Measurements from ENCODE around the gene NFATC1. TPM values are rescaled to one million over a fixed set of nuclear protein-coding genes. Genes with fewer than 3 reads are reported as not detected.

The NFATC1 gene
- total RNA-seq, 5 donors from 2014 or later (not counting 1 experiment from before 2014, with no cell fraction given), result 58.1 to 108 (median 66.0) TPM

GRCh38 chr18:79526468-79527460 lies 131.0 kb downstream of the NFATC1 start:
- Histone ChIP-seq H3K4me1 (ENCODE audit: control insufficient read depth in 1 of 2, extremely low read depth in 1 of 2, insufficient read depth in 2 of 2, low read length in 2 of 2) (peaks cover 27 to 53% of the 10 kb centered on the region in 2 experiments), H3K4me3 (ENCODE audit: control insufficient read depth in 1 of 2, extremely low read depth in 1 of 2, low read length in 1 of 2) (no peak overlapping the region), H3K36me3 (ENCODE audit: control insufficient read depth in 2 of 2, extremely low read depth in 1 of 2, insufficient read depth in 1 of 2, low read length in 1 of 2) (peaks cover 4 to 24% of the 10 kb centered on the region in 2 donors), H3K9me3 (no peaks in the 10 kb centered on the region), H3K27ac (ENCODE audit: low read length) (no peak overlapping the region), H3K27me3 (replicated peaks in 1 of 2; ENCODE audit: control insufficient read depth in 2 of 2, extremely low read depth in 1 of 2, insufficient read depth in 2 of 2, low read length in 1 of 2) (no peaks in the 10 kb centered on the region)
- ATAC-seq (replicated peaks in 1 of 4) (no peak), DNase-seq (peak in 2 of 35 experiments; percentile 26 to 27)
- ChIA-PET CTCF (no interaction called here), POLR2A (no interaction called here)
- Mint-ChIP-seq H3K36me3 (peaks cover 16% of the 10 kb centered on the region), H3K9me3 (no peaks in the 10 kb centered on the region), H3K4me3 (peak overlapping the region in 1 of 3 donors; percentile 73), H3K27me3 (no peaks in the 10 kb centered on the region), H3K27ac (peak overlapping the region in 1 of 2 donors; percentile 39), H3K4me1 (peaks cover 43 to 67% (median 44%) of the 10 kb centered on the region in 3 donors)
- WGBS (ENCODE audit: insufficient coverage), result 92% methylated on average over 36 of the region's 44 CpGs

GRCh38 chr18:79527656-79528315 lies 132.1 kb downstream of the NFATC1 start:
- Mint-ChIP-seq H3K27me3 (no peaks in the 10 kb centered on the region), H3K9me3 (no peaks in the 10 kb centered on the region), H3K4me1 (peaks cover 34 to 57% (median 35%) of the 10 kb centered on the region in 3 donors), H3K4me3 (no peak overlapping the region), H3K27ac (no peak overlapping the region), H3K36me3 (peaks cover 16% of the 10 kb centered on the region)
- Histone ChIP-seq H3K9me3 (no peaks in the 10 kb centered on the region), H3K4me1 (ENCODE audit: control insufficient read depth in 1 of 2, extremely low read depth in 1 of 2, insufficient read depth in 2 of 2, low read length in 2 of 2) (peaks cover 17 to 45% of the 10 kb centered on the region in 2 experiments), H3K27ac (ENCODE audit: low read length) (no peak overlapping the region), H3K36me3 (ENCODE audit: control insufficient read depth in 2 of 2, extremely low read depth in 1 of 2, insufficient read depth in 1 of 2, low read length in 1 of 2) (peaks cover 4 to 24% of the 10 kb centered on the region in 2 donors), H3K4me3 (ENCODE audit: control insufficient read depth in 1 of 2, extremely low read depth in 1 of 2, low read length in 1 of 2) (no peak overlapping the region), H3K27me3 (replicated peaks in 1 of 2; ENCODE audit: control insufficient read depth in 2 of 2, extremely low read depth in 1 of 2, insufficient read depth in 2 of 2, low read length in 1 of 2) (no peaks in the 10 kb centered on the region)
- ATAC-seq (replicated peaks in 1 of 4) (no peak), DNase-seq (no peak)
- ChIA-PET POLR2A (no interaction called here), CTCF (interaction anchor here in 1 of 2 donors (2.4 kb wide), 1 partner anchor 147 kb away, joined by 10 read pairs; no protein-coding TSS in a partner anchor)
- WGBS (ENCODE audit: insufficient coverage), result 98% methylated on average over 7 of the region's 16 CpGs

GRCh38 chr18:79528316-79528695 lies 132.6 kb downstream of the NFATC1 start:
- no peak overlapping the region for H3K27ac ChIP-seq (ENCODE audit: low read length)
- H3K27me3 ChIP-seq (replicated peaks in 1 of 2; ENCODE audit: control insufficient read depth in 2 of 2, extremely low read depth in 1 of 2, insufficient read depth in 2 of 2, low read length in 1 of 2), result no peaks in the 10 kb centered on the region
- Mint-ChIP-seq H3K27ac (no peak overlapping the region), H3K36me3 (peaks cover 16% of the 10 kb centered on the region), H3K27me3 (no peaks in the 10 kb centered on the region), H3K4me3 (no peak overlapping the region), H3K9me3 (no peaks in the 10 kb centered on the region), H3K4me1 (peaks cover 29 to 52% (median 30%) of the 10 kb centered on the region in 3 donors)
- H3K9me3 ChIP-seq, result no peaks in the 10 kb centered on the region
- no peak for ATAC-seq (replicated peaks in 1 of 4)
- DNase-seq, result no peak
- peaks cover 4 to 24% of the 10 kb centered on the region in 2 donors for H3K36me3 ChIP-seq (ENCODE audit: control insufficient read depth in 2 of 2, extremely low read depth in 1 of 2, insufficient read depth in 1 of 2, low read length in 1 of 2)
- POLR2A ChIA-PET, result no interaction called here
- H3K4me1 ChIP-seq (ENCODE audit: control insufficient read depth in 1 of 2, extremely low read depth in 1 of 2, insufficient read depth in 2 of 2, low read length in 2 of 2), result peaks cover 12 to 40% of the 10 kb centered on the region in 2 experiments
- CTCF ChIA-PET, result interaction anchor here in 1 of 2 donors (2.4 kb wide), 1 partner anchor 148 kb away, joined by 10 read pairs; no protein-coding TSS in a partner anchor
- WGBS (ENCODE audit: insufficient coverage), result over 99% methylated on average over 16 of the region's 17 CpGs
- no peak overlapping the region for H3K4me3 ChIP-seq (ENCODE audit: control insufficient read depth in 1 of 2, extremely low read depth in 1 of 2, low read length in 1 of 2)

DNA sequence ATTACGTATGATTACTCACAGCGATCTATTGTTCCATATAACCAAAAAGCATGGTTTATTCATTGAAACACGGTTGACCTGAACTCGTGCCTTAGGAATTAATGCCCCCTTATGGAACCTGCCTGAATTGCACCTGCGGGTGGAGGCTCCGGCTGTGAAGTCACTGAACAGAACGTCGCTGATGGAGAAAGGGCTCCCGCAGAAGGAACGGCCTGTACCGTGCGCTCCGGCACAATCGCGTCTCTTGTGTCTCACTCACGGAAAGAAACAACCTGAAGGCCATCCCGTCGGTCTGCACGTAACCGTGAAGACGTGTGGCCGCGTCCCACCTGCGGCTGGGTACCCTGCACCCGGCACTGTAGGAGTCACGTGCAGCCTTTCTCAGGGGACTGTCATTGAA lies 133.1 kb downstream of the NFATC1 start:
- H3K4me1 ChIP-seq (ENCODE audit: control insufficient read depth in 1 of 2, extremely low read depth in 1 of 2, insufficient read depth in 2 of 2, low read length in 2 of 2), result peaks cover 9 to 35% of the 10 kb centered on the region in 2 experiments
- H3K36me3 ChIP-seq (ENCODE audit: control insufficient read depth in 2 of 2, extremely low read depth in 1 of 2, insufficient read depth in 1 of 2, low read length in 1 of 2), result peaks cover 4 to 24% of the 10 kb centered on the region in 2 donors
- POLR2A ChIA-PET, result no interaction called here
- H3K27me3 ChIP-seq (replicated peaks in 1 of 2; ENCODE audit: control insufficient read depth in 2 of 2, extremely low read depth in 1 of 2, insufficient read depth in 2 of 2, low read length in 1 of 2), result no peaks in the 10 kb centered on the region
- no peak overlapping the region for H3K27ac ChIP-seq (ENCODE audit: low read length)
- H3K4me3 ChIP-seq (ENCODE audit: control insufficient read depth in 1 of 2, extremely low read depth in 1 of 2, low read length in 1 of 2), result no peak overlapping the region
- peak in 3 of 4 experiments; percentile 23 to 32 (median 29) for ATAC-seq (replicated peaks in 1 of 4)
- CTCF ChIA-PET, result interaction anchor here (1.0 to 2.4 kb wide), 2 partner anchors 148 to 150 kb away, joined by 3 to 10 read pairs; no protein-coding TSS in a partner anchor
- Mint-ChIP-seq H3K4me1 (peaks cover 24 to 47% (median 24%) of the 10 kb centered on the region in 3 donors), H3K4me3 (no peak overlapping the region), H3K36me3 (peaks cover 16% of the 10 kb centered on the region), H3K9me3 (no peaks in the 10 kb centered on the region), H3K27ac (no peak overlapping the region), H3K27me3 (no peaks in the 10 kb centered on the region)
- 66% methylated on average over 26 of the region's 26 CpGs for WGBS (ENCODE audit: insufficient coverage)
- no peaks in the 10 kb centered on the region for H3K9me3 ChIP-seq
- DNase-seq, result peak in 34 of 35 experiments; percentile 44 to 84 (median 68)

- POLR2A ChIA-PET, result no interaction called here
- Mint-ChIP-seq H3K27ac (no peak overlapping the region), H3K4me1 (peaks cover 21 to 42% (median 22%) of the 10 kb centered on the region in 3 donors), H3K4me3 (no peak overlapping the region), H3K27me3 (no peaks in the 10 kb centered on the region), H3K9me3 (no peaks in the 10 kb centered on the region), H3K36me3 (peaks cover 16% of the 10 kb centered on the region)
- no peaks in the 10 kb centered on the region for H3K9me3 ChIP-seq
- no peak for ATAC-seq (replicated peaks in 1 of 4)
- CTCF ChIA-PET, result interaction anchor here (0.7 to 2.4 kb wide), 4 partner anchors 149 to 153 kb away, joined by 3 to 10 read pairs (median 3); no protein-coding TSS in a partner anchor
- H3K27ac ChIP-seq (ENCODE audit: low read length), result no peak overlapping the region
- H3K4me3 ChIP-seq (ENCODE audit: control insufficient read depth in 1 of 2, extremely low read depth in 1 of 2, low read length in 1 of 2), result no peak overlapping the region
- peaks cover 7 to 30% of the 10 kb centered on the region in 2 experiments for H3K4me1 ChIP-seq (ENCODE audit: control insufficient read depth in 1 of 2, extremely low read depth in 1 of 2, insufficient read depth in 2 of 2, low read length in 2 of 2)
- DNase-seq, result no peak
- peaks cover 4 to 24% of the 10 kb centered on the region in 2 donors for H3K36me3 ChIP-seq (ENCODE audit: control insufficient read depth in 2 of 2, extremely low read depth in 1 of 2, insufficient read depth in 1 of 2, low read length in 1 of 2)
- WGBS (ENCODE audit: insufficient coverage), result 94% methylated on average over 17 of the region's 20 CpGs
- H3K27me3 ChIP-seq (replicated peaks in 1 of 2; ENCODE audit: control insufficient read depth in 2 of 2, extremely low read depth in 1 of 2, insufficient read depth in 2 of 2, low read length in 1 of 2), result no peaks in the 10 kb centered on the region
These were observed 133.6 kb downstream of the NFATC1 start for GRCh38 chr18:79529296-79529695.

GRCh38 chr18:79529991-79530390 lies 134.3 kb downstream of the NFATC1 start:
- no peaks in the 10 kb centered on the region for H3K9me3 ChIP-seq
- peaks cover 16 to 35% (median 18%) of the 10 kb centered on the region in 3 donors for H3K4me1 Mint-ChIP-seq
- H3K36me3 ChIP-seq (ENCODE audit: control insufficient read depth in 2 of 2, extremely low read depth in 1 of 2, insufficient read depth in 1 of 2, low read length in 1 of 2), result peaks cover 4 to 24% of the 10 kb centered on the region in 2 donors
- no peak for DNase-seq
- WGBS (ENCODE audit: insufficient coverage), result 96% methylated on average over 15 of the region's 24 CpGs
- ATAC-seq (replicated peaks in 1 of 4), result no peak
- H3K4me1 ChIP-seq (ENCODE audit: control insufficient read depth in 1 of 2, extremely low read depth in 1 of 2, insufficient read depth in 2 of 2, low read length in 2 of 2), result peaks cover 2 to 24% of the 10 kb centered on the region in 2 experiments
- H3K27ac ChIP-seq (ENCODE audit: low read length), result no peak overlapping the region
- H3K27me3 Mint-ChIP-seq, result no peaks in the 10 kb centered on the region
- no peaks in the 10 kb centered on the region for H3K9me3 Mint-ChIP-seq
- CTCF ChIA-PET, result interaction anchor here (0.7 to 2.4 kb wide), 7 partner anchors 139 to 154 kb away, joined by 3 to 10 read pairs (median 3); no protein-coding TSS in a partner anchor
- H3K27me3 ChIP-seq (replicated peaks in 1 of 2; ENCODE audit: control insufficient read depth in 2 of 2, extremely low read depth in 1 of 2, insufficient read depth in 2 of 2, low read length in 1 of 2), result no peaks in the 10 kb centered on the region
- H3K4me3 Mint-ChIP-seq, result no peak overlapping the region
- H3K4me3 ChIP-seq (ENCODE audit: control insufficient read depth in 1 of 2, extremely low read depth in 1 of 2, low read length in 1 of 2), result no peak overlapping the region
- peaks cover 16% of the 10 kb centered on the region for H3K36me3 Mint-ChIP-seq
- POLR2A ChIA-PET, result no interaction called here
- no peak overlapping the region for H3K27ac Mint-ChIP-seq
